ENCODE results near the gene TWF2. TPM values are rescaled to one million over a fixed set of nuclear protein-coding genes. Genes with fewer than 3 reads are reported as not detected.

TWF2 gene
- total and polyA plus RNA-seq, 9 of the 15 experiments (the other 6 are each of a cell fraction or from before 2014, with no cell fraction given) = 0.11 to 61.9 (median 29.7) TPM

DNA sequence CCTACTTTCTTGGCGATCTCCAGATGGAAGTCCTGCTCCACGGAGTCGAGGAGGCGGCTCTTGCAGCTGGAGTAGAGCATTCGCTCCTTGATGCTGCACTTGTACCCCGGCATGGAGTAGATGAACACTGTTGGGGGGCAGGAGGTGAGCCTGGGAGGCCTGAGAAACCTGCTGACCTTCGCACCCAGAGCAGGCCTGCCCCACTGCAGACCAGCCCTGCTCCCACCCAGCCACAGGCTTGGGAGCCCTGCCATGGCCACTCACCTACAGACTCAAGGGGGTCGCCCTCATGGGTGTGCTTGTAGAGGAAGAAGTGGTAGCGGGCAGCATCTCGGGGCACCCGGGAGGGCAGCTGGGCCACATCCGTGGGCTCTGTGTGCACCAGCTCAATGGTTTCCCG lies 9.3 kb downstream of the TWF2 start:
- POLR2A ChIA-PET = no interaction called here
- no peak overlapping the region for H3K27ac ChIP-seq (ENCODE audit: extremely low read depth, low read depth, low read length)
- no peak overlapping the region for H3K4me3 ChIP-seq
- no peaks in the 10 kb centered on the region for H3K9me3 ChIP-seq (replicated peaks; ENCODE audit: control insufficient read depth, insufficient read depth, low read depth, low read length)
- in situ Hi-C loops (cut with MboI) = no loop called here
- H3K36me3 ChIP-seq (ENCODE audit: control insufficient read depth, insufficient read depth, low read length) = peaks cover 34% of the 10 kb centered on the region; the same call in 2 of the 3 replicates
- no peaks in the 10 kb centered on the region for H3K27me3 ChIP-seq (ENCODE audit: control insufficient read depth in 2 of 2, insufficient read depth in 2 of 2, low read length in 2 of 2)
- DNase-seq (ENCODE audit: extremely low read depth in 1 of 4, low spot score in 3 of 4) (no peak), FAIRE-seq (no peak), ATAC-seq (no peak)
- no peaks in the 10 kb centered on the region for H3K9me1 ChIP-seq (ENCODE audit: control insufficient read depth, insufficient read depth, low read length)
- no peaks in the 10 kb centered on the region; the same call in 1 of the 2 replicates for H4K20me1 ChIP-seq (replicated peaks; ENCODE audit: control insufficient read depth, insufficient read depth, low read length)
- intact Hi-C loops (cut with micrococcal nuclease) = loop anchor here (5.0 kb wide), 1 partner anchor 108 kb away; no protein-coding TSS in a partner anchor
- 86% methylated on average over 9 of the region's 13 CpGs for WGBS (ENCODE audit: insufficient coverage, low coverage, missing lambda C conversion rate)
- H3K4me1 ChIP-seq (replicated peaks in 1 of 2; ENCODE audit: control insufficient read depth in 2 of 2, insufficient read depth in 2 of 2, low read length in 2 of 2) = peaks cover 4 to 51% of the 10 kb centered on the region in 2 experiments; a peak in 3 of 5 replicates
- CTCF ChIA-PET (ENCODE audit: low intra/inter-chr PET ratio) = interaction anchor here (1.1 kb wide), 1 partner anchor 49 kb away, joined by 8 read pairs; the partner anchor contains the start of gene WDR82
- H2AFZ ChIP-seq (ENCODE audit: low read depth, low read length) = no peak overlapping the region
- no peak overlapping the region for H3K4me2 ChIP-seq (ENCODE audit: insufficient read depth, low read length)
- no peak overlapping the region for H3K9ac ChIP-seq (ENCODE audit: insufficient read depth in 1 of 2, low read depth in 2 of 2, low read length in 2 of 2)
- no TSS peak for BruUV-seq (replicated peaks)
- no peaks in the 10 kb centered on the region; the same call in 2 of the 3 replicates for H3K79me2 ChIP-seq (ENCODE audit: control insufficient read depth, insufficient read depth, low read length)
- TF ChIP-seq ZKSCAN3 (CRISPR knock-in tag; IDR thresholded peaks at IDR 0.05) (no peak), FOXJ2 (tag; IDR thresholded peaks at IDR 0.05) (no peak), TEAD2 (tag; IDR thresholded peaks at IDR 0.05) (no peak), ZNF212 (CRISPR knock-in tag; IDR thresholded peaks at IDR 0.05) (no peak), CBX8 (IDR thresholded peaks at IDR 0.05; ENCODE audit: borderline replicate concordance, extremely low read depth, low read depth, low read length, poor library complexity, severe bottlenecking) (no peak), ZNF445 (CRISPR knock-in tag; IDR thresholded peaks at IDR 0.05; ENCODE audit: low read depth) (no peak), ZNF561 (CRISPR knock-in tag; conservative IDR thresholded peaks at IDR 0.05) (no peak), ZHX1 (conservative IDR thresholded peaks at IDR 0.05; ENCODE audit: low read length) (no peak), NFIX (CRISPR knock-in tag; IDR thresholded peaks at IDR 0.05; ENCODE audit: low read depth) (no peak), SNRNP70 (optimal IDR thresholded peaks at IDR 0.05; ENCODE audit: low read depth, low read length) (no peak), MCM7 (IDR thresholded peaks at IDR 0.05) (no peak), RBM14 (IDR thresholded peaks at IDR 0.05; ENCODE audit: borderline replicate concordance, insufficient read depth, low read depth, low read length) (no peak), KHSRP (IDR thresholded peaks at IDR 0.05) (no peak), ZNF431 (CRISPR knock-in tag; IDR thresholded peaks at IDR 0.05) (no peak), SREBF2 (CRISPR knock-in tag; IDR thresholded peaks at IDR 0.05) (no peak)
- TF ChIP-seq, protein P1, sequence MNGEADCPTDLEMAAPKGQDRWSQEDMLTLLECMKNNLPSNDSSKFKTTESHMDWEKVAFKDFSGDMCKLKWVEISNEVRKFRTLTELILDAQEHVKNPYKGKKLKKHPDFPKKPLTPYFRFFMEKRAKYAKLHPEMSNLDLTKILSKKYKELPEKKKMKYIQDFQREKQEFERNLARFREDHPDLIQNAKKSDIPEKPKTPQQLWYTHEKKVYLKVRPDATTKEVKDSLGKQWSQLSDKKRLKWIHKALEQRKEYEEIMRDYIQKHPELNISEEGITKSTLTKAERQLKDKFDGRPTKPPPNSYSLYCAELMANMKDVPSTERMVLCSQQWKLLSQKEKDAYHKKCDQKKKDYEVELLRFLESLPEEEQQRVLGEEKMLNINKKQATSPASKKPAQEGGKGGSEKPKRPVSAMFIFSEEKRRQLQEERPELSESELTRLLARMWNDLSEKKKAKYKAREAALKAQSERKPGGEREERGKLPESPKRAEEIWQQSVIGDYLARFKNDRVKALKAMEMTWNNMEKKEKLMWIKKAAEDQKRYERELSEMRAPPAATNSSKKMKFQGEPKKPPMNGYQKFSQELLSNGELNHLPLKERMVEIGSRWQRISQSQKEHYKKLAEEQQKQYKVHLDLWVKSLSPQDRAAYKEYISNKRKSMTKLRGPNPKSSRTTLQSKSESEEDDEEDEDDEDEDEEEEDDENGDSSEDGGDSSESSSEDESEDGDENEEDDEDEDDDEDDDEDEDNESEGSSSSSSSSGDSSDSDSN (IDR thresholded peaks at IDR 0.05; ENCODE audit: borderline replicate concordance in 1 of 2, low read depth in 2 of 2, low read length in 2 of 2) = no peak
- TF ChIP-seq, protein P2, sequence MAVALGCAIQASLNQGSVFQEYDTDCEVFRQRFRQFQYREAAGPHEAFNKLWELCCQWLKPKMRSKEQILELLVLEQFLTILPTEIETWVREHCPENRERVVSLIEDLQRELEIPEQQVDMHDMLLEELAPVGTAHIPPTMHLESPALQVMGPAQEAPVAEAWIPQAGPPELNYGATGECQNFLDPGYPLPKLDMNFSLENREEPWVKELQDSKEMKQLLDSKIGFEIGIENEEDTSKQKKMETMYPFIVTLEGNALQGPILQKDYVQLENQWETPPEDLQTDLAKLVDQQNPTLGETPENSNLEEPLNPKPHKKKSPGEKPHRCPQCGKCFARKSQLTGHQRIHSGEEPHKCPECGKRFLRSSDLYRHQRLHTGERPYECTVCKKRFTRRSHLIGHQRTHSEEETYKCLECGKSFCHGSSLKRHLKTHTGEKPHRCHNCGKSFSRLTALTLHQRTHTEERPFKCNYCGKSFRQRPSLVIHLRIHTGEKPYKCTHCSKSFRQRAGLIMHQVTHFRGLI (CRISPR knock-in tag; IDR thresholded peaks at IDR 0.05) = no peak

All from K562 (cell line).